NCI-H2107 treated with DMSO at 0.1 percent for 48 hours (cell line): ENCODE data around the gene IMMT.
A peak's percentile ranks its signal among the peaks of the same experiment; 100 is the strongest.

Experiments used
- DNase-seq: peaks from one replicate; lab custom pipeline; 2025; ENCODE audit not compliant: unreplicated experiment; lab: John Stamatoyannopoulos, UW

IMMT gene

DNA sequence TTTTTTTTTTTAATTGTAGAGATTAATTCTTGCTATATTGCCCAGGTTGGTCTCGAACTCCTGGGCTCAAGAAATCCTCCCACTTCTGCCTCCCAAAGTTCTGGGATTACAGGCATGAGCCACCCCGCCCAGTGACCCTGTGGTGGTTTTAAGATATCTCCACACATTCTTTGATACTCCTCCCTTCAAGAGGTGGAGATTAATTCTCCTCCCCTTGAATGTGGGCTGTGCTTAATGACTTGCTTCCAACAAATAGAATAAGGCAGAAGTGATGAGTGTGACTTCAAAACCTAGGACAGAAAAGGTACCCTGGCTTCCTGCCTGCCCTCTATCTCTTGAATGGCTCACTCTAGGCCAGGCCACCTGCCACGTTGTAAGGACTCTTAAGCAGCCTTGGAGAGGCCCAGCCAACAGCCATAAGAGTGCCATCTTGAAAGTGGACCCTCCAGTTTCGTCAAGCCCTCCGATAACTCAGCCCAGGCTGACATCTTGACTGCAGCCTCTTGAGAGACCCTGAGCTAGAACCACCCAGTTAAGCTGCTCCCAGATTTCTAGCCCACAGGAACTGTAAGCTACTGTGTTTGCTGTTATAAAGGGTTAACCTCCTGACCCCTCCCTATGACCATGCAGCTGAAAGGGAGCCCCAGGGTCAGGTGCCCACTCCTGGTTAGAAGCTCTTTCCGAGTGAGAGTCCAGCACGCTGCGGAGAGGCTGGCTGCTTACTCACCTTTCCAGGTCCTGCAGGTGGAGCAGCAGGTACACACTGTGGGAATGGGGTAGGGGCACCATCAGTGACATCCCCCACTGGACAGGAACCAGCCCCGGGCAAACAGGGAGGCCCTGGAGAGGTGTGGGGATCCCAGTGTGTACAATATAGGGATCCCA, 31.6 kb upstream of the IMMT start:
- DNase-seq: no peak

DNA sequence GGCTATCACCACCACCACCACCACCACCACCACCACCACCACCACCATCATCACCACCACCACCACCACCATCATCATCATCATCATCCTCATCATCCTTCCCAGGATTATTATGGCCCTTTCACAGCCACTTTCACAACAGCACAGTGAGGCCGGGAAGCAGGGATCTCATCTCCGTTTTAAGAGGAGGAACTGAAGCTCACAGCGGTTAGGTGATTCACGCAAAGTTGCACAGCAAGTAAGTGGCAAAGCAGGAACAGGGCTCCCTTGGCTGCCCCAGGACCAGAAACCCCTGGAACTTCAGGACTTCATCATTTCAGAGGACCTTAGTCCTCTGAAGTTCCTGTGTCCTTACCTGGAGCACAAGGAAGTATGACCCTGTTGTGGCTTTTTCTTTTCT, 30.8 kb upstream of the IMMT start:
- no peak for DNase-seq

DNA sequence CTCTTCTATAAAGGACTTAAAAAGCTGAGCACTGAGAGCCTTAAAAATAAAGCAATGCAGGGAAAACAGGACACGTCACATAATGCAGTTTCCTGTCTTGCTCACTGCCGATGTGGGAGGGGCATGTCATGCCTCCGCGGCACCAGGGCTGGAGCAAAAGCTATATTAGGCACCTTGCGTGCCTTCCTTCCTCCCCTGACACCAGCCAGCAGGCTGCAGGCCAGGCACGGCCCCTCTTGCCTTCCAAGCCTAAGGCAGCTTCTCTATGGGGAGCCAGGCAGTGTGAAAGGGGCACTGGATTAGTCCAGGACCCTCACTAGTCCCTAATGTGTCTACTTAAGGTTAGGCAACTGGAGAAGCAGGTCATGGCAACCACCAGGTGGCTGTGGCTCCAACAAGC, 30.3 kb upstream of the IMMT start:
- no peak for DNase-seq

DNA sequence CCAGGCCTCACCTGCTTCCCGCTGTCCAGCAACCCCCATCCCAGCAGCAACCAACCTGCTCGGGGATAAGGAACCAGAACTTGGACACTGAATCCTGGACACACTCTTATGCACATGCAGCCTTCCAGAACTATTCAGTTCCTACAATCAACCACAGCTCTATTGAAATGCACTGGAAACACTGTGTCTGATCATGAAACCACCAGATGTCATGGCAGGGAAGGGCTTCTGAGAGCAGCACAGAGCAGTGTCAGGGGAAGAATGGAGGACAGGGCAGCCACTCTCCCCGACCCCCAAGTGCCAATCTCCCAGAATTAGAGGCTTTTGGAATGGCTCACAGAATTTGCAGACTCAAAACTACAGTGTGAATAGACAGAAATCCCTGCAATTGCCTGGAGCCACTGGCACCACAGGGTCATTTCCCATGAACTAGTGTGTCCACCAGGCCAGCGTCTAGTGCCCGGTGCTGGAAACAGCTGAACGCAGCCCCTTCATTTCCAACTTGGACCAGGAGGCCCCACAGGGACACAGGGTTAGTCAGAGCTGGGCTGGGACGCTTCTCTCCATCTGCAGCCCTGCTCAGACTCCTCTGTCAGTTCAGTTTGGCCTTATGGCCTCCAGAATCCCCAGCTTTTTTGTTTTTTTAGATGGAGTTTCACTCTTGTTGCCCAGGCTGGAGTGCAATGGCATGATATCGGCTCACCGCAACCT, 29.5 kb upstream of the IMMT start:
- DNase-seq: no peak

DNA sequence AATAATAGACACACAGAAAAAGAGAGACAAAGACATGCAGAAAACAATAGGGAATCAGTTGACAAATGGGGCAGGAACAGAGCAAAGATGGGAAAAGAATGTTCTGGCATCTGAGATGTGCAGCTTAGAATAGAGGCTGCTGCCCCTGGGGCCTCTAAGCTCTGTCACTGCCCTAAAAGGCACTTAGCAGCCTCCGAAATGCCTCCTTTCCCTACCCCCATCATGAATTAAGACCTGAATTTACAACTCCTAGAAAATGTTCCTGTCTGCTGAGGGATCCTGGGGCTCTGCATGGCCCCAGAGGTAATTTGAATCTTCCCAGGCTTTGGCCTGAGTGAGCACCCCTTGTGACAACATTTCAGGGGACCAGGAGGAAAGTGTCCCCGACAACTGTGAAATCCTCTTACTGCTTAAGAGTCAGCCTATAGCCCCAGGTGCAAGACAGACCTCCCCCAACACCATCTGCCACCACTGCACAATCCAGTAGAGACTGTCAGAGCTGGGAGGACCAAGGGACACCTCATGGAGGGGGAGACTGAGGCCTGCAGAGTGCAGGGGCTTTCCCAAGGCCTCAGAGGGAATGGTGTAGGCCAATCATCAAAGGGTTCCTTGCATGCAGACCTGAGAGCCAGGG, 28.8 kb upstream of the IMMT start:
- no peak for DNase-seq

DNA sequence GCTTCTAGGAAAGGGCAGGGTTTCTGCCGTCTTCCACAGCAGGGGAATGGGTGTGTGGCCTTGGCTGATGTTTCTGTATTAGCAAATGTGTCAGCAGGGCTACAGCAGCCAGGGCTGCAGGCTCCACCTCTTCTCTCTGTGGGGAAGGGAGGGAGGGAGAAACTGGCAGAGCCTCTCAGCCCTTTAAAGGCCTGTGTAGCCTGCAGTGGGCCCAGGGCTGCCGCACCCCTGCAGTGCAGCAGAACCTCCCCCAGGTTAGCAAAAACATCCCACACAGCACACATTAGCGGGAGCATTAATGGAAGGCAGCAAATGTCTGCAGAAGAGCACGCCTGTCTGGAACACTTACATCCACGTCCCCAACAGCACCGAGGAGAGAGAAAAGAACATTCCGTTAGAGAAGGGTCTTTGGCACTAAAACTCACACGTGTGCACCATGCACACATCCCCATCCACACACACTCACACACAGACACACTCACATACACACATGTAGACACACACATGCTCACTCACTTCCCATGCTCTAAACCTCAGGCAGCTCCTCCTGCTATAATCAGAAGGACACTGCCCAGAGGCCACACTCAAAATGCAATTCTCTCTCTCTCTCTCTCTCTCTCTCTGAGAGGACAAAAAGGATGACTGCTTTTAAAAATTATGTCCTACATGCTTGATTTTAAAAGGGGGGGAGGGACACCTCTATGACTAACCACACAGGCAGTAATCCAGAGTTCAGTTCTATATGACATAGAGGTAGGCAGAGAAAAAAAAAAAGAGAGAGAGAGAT, 28.1 kb upstream of the IMMT start:
- no peak for DNase-seq

DNA sequence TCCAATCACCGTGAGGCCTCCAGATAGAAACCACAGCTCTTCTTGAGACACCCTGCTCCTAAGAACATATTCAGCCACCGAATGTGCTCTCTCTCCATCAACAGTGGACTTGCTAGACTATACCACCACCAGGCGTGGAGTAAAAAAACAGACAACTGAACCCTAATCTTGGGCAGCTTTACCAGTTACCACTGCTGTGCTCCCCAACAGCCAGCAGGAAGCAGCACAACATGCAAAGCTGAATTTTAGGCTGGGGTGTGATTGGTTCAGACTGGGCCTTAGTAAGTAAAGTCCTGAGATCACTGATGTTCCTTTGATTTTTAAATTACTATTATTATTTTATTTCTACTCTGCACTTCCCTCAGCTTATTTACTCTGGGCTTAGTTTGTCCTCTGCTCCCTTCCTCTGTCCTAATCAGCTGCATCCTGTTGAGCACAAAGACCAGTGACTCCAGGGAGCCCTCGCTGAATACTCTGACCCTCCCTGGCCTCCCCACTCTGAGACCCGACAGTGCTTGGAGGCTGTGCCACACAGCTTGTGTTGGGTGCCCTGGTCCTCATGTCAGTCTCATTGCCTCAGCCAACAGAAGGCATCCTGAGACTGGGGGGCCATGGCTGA, 25.9 kb upstream of the IMMT start:
- DNase-seq: peak; percentile 21

DNA sequence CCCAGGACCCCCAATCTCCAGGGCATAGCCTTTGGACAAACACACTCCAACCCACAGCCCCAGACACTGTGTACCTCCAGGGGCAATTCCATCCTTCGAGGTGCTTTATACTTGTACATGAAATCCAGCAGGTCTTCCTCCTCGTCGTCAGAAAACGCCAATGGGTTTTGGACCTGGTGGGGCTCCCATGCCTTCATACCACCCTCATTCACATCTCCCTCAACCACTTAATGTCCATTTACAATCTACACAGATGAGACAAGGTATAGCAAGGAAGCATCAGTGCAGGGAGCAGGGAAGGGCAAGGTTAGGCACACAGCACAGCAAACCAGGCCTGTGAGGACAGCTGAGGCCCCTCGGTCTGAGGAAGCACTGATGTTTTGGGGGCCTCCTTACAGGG, 24.6 kb upstream of the IMMT start:
- DNase-seq: no peak

DNA sequence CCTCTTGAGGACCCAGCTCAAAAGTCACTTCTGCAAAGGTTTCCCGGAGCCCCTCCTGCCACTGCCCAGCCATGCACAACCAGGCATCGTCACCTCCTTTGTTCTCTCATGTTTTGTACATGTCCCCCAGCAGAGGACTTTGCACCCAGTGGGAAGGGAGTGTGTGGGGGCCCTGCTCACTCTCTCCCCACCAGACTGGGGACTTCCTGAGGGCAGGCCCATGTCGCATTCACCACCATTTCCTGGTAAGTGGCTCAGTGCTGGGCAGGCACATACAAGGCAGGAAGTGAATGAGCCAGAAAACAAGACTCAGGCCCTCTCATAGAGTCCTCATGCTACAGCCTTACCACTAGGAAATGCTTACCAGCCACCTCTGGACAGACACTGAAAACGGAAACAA, 22.9 kb upstream of the IMMT start:
- DNase-seq: no peak

DNA sequence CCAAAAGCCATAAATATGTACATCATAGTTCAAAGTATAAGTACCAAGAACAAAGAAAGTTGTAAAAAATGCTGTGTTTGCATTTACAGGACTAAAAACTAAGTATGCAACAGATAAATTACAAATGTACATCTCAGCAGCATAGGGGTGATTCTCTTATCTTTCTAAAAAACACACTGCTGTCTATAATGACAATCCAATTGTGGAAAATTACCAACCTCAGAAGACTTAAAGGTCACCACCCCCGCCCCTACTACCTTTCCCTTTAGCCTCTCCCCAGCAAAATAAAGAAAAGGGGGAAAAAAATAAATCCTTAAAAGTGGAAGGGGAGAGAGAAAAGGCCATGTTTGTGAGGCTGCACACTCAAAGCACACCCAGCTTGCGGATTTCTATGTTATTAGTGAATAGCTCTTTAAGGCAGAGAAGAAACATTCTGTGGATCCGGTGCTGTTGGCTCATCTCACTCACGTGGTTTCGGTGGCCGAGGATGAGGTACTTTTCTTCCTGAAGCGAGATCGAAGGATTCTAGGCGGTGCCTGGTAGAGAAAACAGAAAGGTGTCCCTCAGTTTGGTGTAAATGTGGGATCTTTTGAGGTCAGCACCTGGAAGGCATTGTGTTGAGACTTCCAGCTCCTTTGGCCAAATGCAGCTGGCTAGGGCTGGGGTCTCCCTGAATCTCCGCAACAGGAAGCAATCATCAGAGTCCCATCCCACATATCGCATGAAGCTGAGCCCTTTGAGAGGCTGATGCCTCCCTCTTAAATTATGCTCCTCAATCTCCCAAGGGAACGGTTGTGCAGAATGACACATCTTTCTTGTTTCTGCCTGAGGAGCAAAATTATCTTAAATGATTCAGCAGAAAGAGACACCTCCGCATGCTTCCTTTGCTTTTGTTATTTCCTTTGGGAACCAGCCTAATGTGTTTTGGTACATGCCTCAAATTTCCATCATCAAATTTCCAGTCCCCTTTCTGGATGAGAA, 21.6 kb upstream of the IMMT start:
- DNase-seq: no peak

DNA sequence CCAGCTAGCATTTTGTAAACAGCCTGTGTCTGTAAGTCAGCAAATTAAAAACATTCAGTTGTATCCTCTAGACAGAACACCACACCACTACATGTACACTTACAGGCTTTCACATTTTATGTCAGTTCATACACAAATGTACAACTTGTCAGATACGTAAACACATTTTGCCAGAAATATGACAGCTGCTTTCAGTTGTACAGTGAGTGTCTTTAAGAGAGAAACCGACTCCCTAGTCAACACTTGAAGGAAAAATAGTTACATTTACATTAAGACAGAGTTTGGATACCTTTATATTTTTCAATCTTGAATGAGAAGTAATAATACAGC, 19.2 kb upstream of the IMMT start:
- DNase-seq: no peak

DNA sequence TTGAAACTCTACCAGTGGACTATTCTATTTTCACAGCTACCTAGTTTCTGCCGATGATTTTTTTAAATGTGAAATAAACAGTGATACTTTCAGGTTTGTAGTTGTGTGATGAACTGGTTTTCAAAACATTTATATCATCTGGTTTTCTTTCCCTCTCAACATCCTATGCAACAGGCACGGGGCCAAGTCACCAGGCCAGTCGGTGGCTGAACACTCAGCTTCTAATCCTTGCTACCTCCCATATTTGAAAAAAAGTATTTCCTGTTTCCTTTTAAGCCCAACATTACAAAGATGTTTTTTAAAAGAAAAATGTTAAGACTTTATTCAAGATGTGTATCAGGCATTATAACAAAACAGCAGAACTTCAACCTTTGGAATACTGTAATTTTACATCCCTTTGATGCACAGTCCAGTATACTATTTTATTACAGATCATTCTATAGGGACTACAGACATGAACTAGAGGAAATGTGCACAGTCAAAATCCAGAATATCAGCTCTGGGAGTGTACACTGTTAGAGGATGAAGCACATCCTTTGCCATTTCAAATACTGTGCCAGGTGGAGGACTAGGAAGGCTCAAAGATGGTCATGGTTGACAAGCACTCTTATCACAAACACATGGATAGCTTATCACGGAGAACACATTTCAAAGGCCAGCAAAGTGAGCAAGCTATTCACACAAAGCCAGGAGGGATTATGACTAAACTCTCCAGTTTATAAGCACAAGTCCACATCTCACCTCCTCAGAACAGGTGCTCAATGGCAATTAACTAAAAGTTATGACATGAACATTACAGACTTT, 18.6 kb upstream of the IMMT start:
- peak; percentile 21 for DNase-seq

DNA sequence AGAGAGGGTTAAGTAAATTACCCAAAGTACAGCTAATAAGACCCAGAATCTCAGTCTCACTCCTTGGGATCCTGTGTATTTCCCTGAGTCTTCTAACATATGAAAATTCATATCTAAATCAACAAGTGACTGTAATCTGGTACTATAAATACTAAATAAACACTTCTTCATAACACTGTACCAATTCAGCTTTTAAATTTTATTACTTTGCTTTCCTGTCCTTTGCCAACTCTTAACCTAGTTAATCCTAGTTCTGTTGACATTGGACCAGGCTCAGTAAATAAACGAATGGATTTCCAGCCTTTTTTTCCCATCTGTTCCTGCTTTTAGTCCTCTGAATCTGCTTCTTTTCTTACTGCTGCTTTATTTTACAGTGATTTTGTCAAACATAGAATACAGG, 17.8 kb upstream of the IMMT start:
- no peak for DNase-seq

DNA sequence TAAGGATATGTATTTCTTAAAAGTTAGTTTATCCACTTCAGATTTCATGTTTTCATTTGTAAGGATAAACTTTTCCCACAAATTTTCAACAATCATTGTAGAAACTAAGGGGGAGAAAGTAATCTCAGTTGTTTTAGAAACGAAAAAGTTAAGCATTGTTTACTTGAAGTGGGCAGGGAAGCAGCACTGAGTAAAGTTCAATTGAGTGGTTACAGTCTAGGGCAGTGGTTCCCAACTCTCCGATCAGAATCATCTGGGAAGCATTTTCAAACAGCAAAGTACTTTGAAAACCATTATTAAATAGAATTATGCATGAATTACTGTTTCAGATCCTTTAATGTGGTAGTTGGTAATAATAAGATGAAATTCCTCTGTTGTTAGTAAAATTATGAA, 16.5 kb upstream of the IMMT start:
- no peak for DNase-seq

DNA sequence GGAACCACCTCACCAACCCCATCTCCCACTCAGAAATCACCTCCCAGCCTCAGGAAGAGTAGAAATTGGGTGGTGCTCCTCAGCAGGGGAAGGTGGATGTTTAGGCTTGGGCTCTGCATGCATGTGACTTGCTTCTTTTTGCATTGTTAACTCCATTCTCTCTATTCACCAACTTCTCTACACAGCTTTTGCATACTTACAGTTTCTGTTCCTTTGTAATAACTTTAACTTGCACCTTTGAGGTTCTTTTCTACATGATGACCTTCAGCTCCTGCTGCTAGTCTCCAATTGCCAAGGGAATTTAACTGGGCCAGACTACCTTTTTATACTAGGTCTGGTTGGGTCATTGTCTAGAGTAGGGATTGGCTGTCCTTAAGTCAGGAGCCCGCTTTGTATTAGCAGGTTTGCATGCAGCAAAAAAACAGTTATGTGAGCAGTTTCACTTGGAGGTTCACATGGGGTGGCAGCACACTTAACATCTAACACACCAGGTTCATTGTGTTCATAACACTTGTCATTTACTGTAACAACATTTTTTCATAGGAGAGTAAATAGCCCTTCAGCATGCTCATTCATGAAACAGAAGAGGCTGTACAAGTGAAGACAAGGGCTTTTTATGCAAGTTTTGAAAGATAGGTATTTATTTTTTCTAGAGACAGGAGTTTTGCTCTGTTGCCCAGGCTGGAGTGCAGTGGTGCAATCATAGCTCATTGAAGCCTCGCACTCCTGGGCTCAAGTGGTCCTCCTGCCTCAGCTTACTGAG, 16.0 kb upstream of the IMMT start:
- no peak for DNase-seq

DNA sequence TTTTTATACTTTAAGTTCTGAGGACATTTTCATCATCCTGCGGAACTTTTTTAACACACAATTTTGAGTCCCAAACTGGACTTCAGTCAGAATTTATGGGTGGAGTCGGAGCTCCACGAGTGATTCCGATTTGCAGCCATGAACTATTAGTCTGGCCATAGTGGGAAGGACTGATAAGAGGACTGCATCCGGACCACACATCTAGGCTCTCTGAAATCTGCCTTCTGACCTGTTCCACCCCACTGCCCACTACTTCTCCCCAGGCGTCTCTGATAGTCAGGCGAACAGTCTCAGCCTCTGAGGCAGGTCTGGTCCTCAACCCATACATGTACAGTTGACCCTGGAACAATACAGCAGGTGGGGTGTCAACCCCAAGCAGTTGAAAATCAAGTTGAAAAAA, 9.2 kb upstream of the IMMT start:
- DNase-seq: no peak

DNA sequence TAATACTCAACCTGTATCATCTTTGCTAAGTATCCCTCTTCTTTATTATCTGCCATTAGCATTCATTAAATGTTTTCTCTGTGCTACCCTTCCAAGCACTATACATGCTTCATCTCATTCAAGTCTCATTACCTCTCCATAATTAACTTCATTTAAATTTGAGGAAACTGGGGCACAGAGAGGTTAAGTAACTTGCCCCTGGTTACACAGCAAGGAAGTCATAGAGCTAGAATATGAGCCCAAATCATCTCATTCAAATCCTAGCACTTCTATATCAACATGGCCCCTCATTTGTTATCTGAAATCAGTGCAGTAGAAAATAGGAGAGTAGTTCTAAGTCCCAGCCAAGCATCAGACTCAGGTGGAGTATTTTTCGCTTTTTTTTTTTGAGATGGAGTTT, 8.4 kb upstream of the IMMT start:
- DNase-seq: no peak

DNA sequence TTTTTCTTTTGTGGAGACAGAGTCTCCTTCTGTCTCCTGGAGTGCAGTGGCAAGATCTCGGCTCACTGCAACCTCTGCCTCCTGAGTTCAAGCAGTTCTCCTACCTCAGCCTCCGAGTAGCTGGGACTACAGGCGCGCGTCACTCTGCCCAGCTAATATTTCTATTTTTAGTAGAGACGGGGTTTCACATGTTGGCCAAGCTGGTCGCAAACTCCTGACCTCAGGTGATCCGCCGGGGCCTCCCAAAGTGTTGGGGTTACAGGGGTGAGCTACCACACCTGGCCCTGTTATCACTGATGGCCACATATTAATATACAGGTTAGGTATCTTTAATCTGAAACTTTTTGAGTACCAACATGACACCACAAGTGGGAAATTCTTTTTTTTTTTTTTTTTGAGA, 7.4 kb upstream of the IMMT start:
- DNase-seq: no peak
